OCI-LY3 (cell line): ENCODE data around the gene ACSL6.

Experiments
- EZH2phosphoT487 ChIP-seq: fragments of 200-600 bp; shearing (Covaris generic); IDR thresholded peaks from 2 replicates; pipeline ENCODE4 v1.6.1; 2018; ENCODE audit warnings: antibody characterized with exemption, mixed run types, low read depth
- TF ChIP-seq, protein P1 (sequence below): fragments of 200-600, 300-600 bp; sonication (generic); IDR thresholded peaks from 2 replicates; pipeline ENCODE4 v1.5.1; 2014; ENCODE audit warnings: antibody characterized with exemption, low read length, low read depth

DNA sequence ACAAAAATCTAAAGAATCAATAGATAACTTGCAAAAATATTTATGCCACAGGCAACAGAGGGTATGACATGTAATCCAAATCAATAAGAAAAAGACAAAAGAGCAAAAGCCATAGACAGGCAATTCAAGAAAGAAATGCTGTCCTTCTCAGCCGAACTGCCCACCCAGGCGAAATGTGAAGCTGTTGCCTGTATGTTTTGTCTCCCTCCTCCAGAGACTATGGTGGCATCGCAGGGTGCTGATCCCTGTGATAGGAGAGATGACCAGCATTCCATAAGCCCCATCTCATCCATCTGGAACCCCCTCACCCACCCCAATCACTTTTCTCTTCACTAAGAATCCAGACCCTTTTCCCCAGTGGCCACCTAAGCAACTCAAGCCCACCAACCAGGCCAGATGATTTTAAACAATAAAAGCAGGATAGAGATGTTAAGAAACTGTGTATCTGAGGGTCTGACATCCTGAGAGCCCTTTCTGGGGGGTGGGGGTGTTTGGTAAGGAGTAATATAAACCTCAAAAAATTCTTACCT, 5.3 kb upstream of the ACSL6 start:
- TF ChIP-seq, protein P1, sequence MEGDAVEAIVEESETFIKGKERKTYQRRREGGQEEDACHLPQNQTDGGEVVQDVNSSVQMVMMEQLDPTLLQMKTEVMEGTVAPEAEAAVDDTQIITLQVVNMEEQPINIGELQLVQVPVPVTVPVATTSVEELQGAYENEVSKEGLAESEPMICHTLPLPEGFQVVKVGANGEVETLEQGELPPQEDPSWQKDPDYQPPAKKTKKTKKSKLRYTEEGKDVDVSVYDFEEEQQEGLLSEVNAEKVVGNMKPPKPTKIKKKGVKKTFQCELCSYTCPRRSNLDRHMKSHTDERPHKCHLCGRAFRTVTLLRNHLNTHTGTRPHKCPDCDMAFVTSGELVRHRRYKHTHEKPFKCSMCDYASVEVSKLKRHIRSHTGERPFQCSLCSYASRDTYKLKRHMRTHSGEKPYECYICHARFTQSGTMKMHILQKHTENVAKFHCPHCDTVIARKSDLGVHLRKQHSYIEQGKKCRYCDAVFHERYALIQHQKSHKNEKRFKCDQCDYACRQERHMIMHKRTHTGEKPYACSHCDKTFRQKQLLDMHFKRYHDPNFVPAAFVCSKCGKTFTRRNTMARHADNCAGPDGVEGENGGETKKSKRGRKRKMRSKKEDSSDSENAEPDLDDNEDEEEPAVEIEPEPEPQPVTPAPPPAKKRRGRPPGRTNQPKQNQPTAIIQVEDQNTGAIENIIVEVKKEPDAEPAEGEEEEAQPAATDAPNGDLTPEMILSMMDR = no peak
- TF ChIP-seq EZH2phosphoT487 = no peak
